ENCODE measurements around the gene MARCHF2. TPM values are rescaled to one million over a fixed set of nuclear protein-coding genes. Genes with fewer than 3 reads are reported as not detected.
A peak's percentile ranks its signal among the peaks of the same experiment; 100 is the strongest.

The MARCHF2 gene
- total RNA-seq, 1 experiment from 2014 or later = 27.5 TPM

DNA sequence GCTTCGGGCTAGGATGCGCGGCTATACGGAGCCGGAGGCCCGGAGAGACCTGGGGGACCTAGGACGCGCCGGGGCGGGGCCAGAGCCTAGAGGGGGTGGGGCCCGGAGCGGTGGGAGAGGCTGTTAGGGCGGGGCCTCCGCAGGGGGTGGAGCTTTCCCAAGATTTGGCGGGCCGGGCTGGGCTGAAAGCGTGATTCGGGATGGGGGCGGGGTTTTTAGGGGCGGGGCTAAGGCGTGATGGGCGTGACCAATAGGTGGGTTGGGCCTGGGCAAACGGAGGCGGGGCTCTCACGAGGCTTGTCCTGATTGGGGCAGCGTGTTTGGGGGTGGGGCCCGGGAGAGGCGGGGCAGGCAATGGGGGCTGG is 22.5 kb upstream of the MARCHF2 start:
- Histone ChIP-seq H3K18ac (ENCODE audit: insufficient read length, low read depth, low read length) (peak overlapping the region; percentile 94), H4K5ac (ENCODE audit: insufficient read length, low read depth, low read length) (no peak overlapping the region), H3K27ac (ENCODE audit: insufficient read length, low read depth, low read length) (no peak overlapping the region), H3K79me2 (ENCODE audit: insufficient read depth, low read length) (peaks cover 14% of the 10 kb centered on the region; the same call in 1 of the 2 replicates), H3K4ac (ENCODE audit: low read depth, low read length) (no peak overlapping the region; the same call in 1 of the 2 replicates), H3K23ac (ENCODE audit: insufficient read length, low read depth, low read length) (no peak overlapping the region), H2BK5ac (ENCODE audit: insufficient read length, low read length) (peak overlapping the region; percentile 65), H3K9me3 (ENCODE audit: control insufficient read depth, low read depth, low read length) (no peaks in the 10 kb centered on the region), H4K8ac (replicated peaks; ENCODE audit: insufficient read length, low read depth, low read length) (no peak overlapping the region), H3K14ac (ENCODE audit: insufficient read depth, low read length) (peak overlapping the region; percentile 99), H2AK5ac (ENCODE audit: insufficient read length, low read length) (no peak overlapping the region), H3K4me1 (ENCODE audit: insufficient read depth, low read length) (no peaks in the 10 kb centered on the region), H3K23me2 (ENCODE audit: insufficient read length, low read depth, low read length, poor library complexity, severe bottlenecking) (no peaks in the 10 kb centered on the region), H4K20me1 (ENCODE audit: control insufficient read depth, insufficient read depth, insufficient read length) (no peaks in the 10 kb centered on the region), H4K91ac (ENCODE audit: insufficient read length, low read depth, low read length) (no peak overlapping the region), H2BK15ac (ENCODE audit: low read depth, low read length) (no peak overlapping the region), H3K79me1 (ENCODE audit: insufficient read depth, low read depth, low read length, poor library complexity, severe bottlenecking) (no peaks in the 10 kb centered on the region), H3T11ph (ENCODE audit: low read length) (no peak overlapping the region), H2BK20ac (ENCODE audit: low read depth, low read length, poor library complexity, severe bottlenecking) (no peak overlapping the region), H3K56ac (ENCODE audit: insufficient read length, low read depth, low read length) (no peak overlapping the region), H2BK12ac (ENCODE audit: insufficient read length, low read depth, low read length) (no peak overlapping the region), H2BK120ac (ENCODE audit: low read depth, low read length, poor library complexity, severe bottlenecking) (no peak overlapping the region), H3K4me2 (ENCODE audit: insufficient read depth, insufficient read length, low read length) (peak overlapping the region; percentile 60), H3K9ac (ENCODE audit: extremely low read depth, insufficient read length, low read length) (peak overlapping the region; percentile 89), H3K27me3 (ENCODE audit: insufficient read depth, low read length) (no peaks in the 10 kb centered on the region), H2AFZ (ENCODE audit: low read length) (no peak overlapping the region)
- no peaks in the 10 kb centered on the region for H3K27me3 Mint-ChIP-seq (ENCODE audit: low read depth)
- peak overlapping the region in 1 of 3 experiments; percentile 48; a peak in 1 of 7 replicates for H3K27ac Mint-ChIP-seq
- H3K36me3 Mint-ChIP-seq (ENCODE audit: insufficient read depth in 1 of 3, low read depth in 3 of 3) = peaks cover 15 to 19% (median 17%) of the 10 kb centered on the region in 3 experiments; a peak in 6 of 7 replicates
- peaks cover 4 to 12% of the 10 kb centered on the region in 2 experiments; a peak in 3 of 4 replicates for H3K4me1 Mint-ChIP-seq
- peaks cover 9 to 11% of the 10 kb centered on the region in 2 experiments; a peak in 4 of 5 replicates for H3K9me3 Mint-ChIP-seq
- TF ChIP-seq, protein P1, sequence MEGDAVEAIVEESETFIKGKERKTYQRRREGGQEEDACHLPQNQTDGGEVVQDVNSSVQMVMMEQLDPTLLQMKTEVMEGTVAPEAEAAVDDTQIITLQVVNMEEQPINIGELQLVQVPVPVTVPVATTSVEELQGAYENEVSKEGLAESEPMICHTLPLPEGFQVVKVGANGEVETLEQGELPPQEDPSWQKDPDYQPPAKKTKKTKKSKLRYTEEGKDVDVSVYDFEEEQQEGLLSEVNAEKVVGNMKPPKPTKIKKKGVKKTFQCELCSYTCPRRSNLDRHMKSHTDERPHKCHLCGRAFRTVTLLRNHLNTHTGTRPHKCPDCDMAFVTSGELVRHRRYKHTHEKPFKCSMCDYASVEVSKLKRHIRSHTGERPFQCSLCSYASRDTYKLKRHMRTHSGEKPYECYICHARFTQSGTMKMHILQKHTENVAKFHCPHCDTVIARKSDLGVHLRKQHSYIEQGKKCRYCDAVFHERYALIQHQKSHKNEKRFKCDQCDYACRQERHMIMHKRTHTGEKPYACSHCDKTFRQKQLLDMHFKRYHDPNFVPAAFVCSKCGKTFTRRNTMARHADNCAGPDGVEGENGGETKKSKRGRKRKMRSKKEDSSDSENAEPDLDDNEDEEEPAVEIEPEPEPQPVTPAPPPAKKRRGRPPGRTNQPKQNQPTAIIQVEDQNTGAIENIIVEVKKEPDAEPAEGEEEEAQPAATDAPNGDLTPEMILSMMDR (conservative IDR thresholded peaks at IDR 0.05) = no peak
- H3K4me3 Mint-ChIP-seq = peak overlapping the region; percentile 77 to 88
- no CpG with 5 or more reads among the region's 28 CpGs for whole genome bisulfite sequencing (ENCODE audit: extremely low coverage, insufficient read length, low lambda C conversion rate)
- DNase-seq = peak; percentile 95

All from H9 (cell line).